DMS53 treated with DMSO at 0.1 percent for 48 hours (cell line): Measurements from ENCODE around the gene EZH1.

Experiments used
- DNase-seq: peaks from one replicate; lab custom pipeline; 2025; ENCODE audit not compliant: unreplicated experiment; lab: John Stamatoyannopoulos, UW

The EZH1 gene

GRCh38 chr17:42684929-42685556 lies 59.8 kb downstream of the EZH1 start:
- no peak for DNase-seq

- no peak for DNase-seq
These were observed 61.3 kb downstream of the EZH1 start for GRCh38 chr17:42683407-42684034.

GRCh38 chr17:42682722-42683403 lies 62.0 kb downstream of the EZH1 start:
- peak; percentile 79 for DNase-seq

GRCh38 chr17:42681976-42682721 lies 62.7 kb downstream of the EZH1 start, which contains the start of gene CNTNAP1:
CNTNAP1 (plus strand) TSS chr17:42682531; CDS start chr17:42682830, 299 bp downstream.
- peak; percentile 79 for DNase-seq

GRCh38 chr17:42680331-42680808 lies 64.5 kb downstream of the EZH1 start:
- DNase-seq: peak; percentile 20

- peak; percentile 89 for DNase-seq
These were observed 65.1 kb downstream of the EZH1 start for GRCh38 chr17:42679492-42680330.

GRCh38 chr17:42678951-42679491 lies 65.8 kb downstream of the EZH1 start:
- peak; percentile 62 for DNase-seq

- DNase-seq: peak; percentile 90
These were observed 66.7 kb downstream of the EZH1 start for GRCh38 chr17:42677921-42678781.

GRCh38 chr17:42677012-42677857 lies 67.6 kb downstream of the EZH1 start:
- peak; percentile 99 for DNase-seq

GRCh38 chr17:42676424-42677011 lies 68.3 kb downstream of the EZH1 start, which contains the start of gene PLEKHH3:
PLEKHH3 (minus strand) TSS chr17:42676994; CDS start chr17:42676563, 431 bp downstream.
- no peak for DNase-seq

- no peak for DNase-seq
These were observed 68.8 kb downstream of the EZH1 start for GRCh38 chr17:42675965-42676423.

- DNase-seq: peak; percentile 10
These were observed 69.4 kb downstream of the EZH1 start for GRCh38 chr17:42675348-42675964.

- DNase-seq: no peak
These were observed 70.0 kb downstream of the EZH1 start for GRCh38 chr17:42674755-42675347.

GRCh38 chr17:42673885-42674754 lies 70.7 kb downstream of the EZH1 start:
- no peak for DNase-seq

GRCh38 chr17:42673266-42673884 lies 71.5 kb downstream of the EZH1 start:
- no peak for DNase-seq
